ENCODE data around the gene TGIF2LX.
"Not testable (repeated sequence)": the region's sequence is repeated elsewhere in the genome, so short reads cannot be mapped to it uniquely, and the experiment has no call there.

TGIF2LX gene

DNA sequence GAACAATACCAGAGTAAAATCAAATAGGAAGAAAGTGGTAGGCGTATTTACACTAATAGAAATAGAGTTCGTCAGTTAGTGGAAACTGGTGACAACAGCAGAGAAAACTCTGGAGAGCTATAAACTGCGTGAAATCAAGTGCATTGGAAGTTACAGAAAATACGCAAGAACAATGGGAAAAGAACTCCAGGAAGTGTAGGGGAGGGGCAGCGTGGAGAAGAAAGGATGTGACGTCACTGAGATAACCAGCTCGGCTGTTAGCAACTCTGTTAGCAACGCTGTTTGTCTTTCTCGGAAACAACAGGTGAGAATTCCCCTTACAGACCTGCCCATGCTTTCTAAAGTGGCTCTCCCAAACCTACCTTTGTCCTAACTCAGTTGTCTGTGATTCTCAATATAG lies at the start of gene TGIF2LX:
Gene TGIF2LX (plus strand): TSS at position 244 of the 400 bp plus-strand sequence. CDS start 178 bp downstream, outside the sequence.
- DNase-seq (ENCODE audit: low read depth) = not testable (repeated sequence)

DNA sequence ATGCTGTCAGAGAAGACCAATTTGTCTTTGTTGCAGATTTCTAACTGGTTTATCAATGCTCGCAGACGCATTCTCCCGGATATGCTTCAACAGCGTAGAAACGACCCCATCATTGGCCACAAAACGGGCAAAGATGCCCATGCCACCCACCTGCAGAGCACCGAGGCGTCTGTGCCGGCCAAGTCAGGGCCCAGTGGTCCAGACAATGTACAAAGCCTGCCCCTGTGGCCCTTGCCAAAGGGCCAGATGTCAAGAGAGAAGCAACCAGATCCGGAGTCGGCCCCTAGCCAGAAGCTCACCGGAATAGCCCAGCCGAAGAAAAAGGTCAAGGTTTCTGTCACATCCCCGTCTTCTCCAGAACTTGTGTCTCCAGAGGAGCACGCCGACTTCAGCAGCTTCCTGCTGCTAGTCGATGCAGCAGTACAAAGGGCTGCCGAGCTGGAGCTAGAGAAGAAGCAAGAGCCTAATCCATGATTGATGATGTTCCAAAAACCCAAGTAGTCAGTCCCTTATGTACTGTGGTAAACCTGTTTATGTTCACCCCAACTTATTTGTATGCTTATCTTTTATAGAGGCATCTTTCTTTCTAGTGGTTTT lies 728 bp downstream of the TGIF2LX start:
- not testable (repeated sequence) for DNase-seq (ENCODE audit: low read depth)

DNA sequence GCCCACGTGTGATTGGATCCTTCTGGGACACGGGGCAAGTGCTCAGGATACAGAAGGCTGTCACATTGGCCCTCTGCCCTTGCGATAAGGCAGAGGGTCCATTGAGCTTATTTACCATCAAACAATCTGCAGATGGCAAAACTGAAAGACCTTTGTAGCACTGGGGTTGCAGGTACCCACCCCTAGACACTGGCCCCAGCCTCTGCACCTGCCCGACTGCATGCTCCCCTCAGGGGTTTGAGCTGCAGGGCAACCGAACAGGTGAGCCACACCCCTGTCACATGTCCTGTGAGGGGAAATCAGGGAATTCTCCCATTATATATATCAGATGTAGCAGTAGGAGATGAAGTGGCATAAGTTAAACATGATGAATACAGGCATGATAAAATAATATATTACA lies 21.4 kb downstream of the TGIF2LX start:
- DNase-seq (ENCODE audit: low read depth) = not testable (repeated sequence)

DNA sequence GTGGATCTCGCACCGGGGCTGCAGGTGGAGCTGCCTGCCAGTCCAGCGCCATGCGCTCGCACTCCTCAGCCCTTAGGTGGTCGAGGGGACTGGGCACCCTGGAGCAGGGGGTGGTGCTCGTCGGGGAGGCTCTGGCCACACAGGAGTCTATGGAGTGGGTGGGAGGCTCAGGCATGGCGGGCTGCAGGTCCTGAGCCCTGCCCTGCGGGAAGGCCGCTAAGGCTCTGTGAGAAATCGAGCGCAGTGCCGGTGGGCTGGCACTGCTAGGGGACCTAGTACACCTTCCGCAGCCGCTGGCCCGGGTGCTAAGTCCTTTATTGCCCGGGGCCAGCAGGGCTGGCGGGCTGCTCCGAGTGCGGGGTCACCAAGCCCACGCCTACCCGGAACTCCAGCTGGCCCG lies 43.9 kb downstream of the TGIF2LX start:
- DNase-seq (ENCODE audit: low read depth) = not testable (repeated sequence)

All from stimulated activated CD4-positive, alpha-beta T cell treated with anti-CD3 and anti-CD28 coated beads, Interleukin-2, amount 100 ng/mL, for 4 hours (primary cell).